PFSK-1 (cell line): ENCODE measurements around the gene MYO10.

ENCODE experiments used
- FOXP2 ChIP-seq: optimal IDR thresholded peaks from 2 replicates; pipeline ENCODE3; 2011; ENCODE audit warnings: borderline replicate concordance, control low read depth, inconsistent platforms; ENCODE audit not compliant: insufficient read depth; ENCODE audit errors: extremely low read length, extremely low read depth
- POLR2AphosphoS5 ChIP-seq: IDR thresholded peaks from 2 replicates; pipeline ENCODE4 v1.6.1; 2012; ENCODE audit warnings: low read depth, mild to moderate bottlenecking, control low read depth, low read length, moderate library complexity
- REST ChIP-seq, 2 experiments: IDR thresholded peaks; 2 replicates each; pipeline versions ENCODE4 v1.6.1 to v1.8.0; 2011 to 2012; ENCODE audit warnings: low read depth in 2 of 2, low read length in 2 of 2, control low read depth in 1 of 2, inconsistent platforms in 1 of 2, mild to moderate bottlenecking in 1 of 2, moderate library complexity in 1 of 2; ENCODE audit not compliant: insufficient read depth in 1 of 2
- SIN3A ChIP-seq: IDR thresholded peaks from 2 replicates; pipeline ENCODE4 v1.6.1; 2012; ENCODE audit warnings: mild to moderate bottlenecking, low read length, moderate library complexity, borderline replicate concordance; ENCODE audit not compliant: insufficient read depth
- TAF1 ChIP-seq: IDR thresholded peaks from 2 replicates; pipeline ENCODE4 v1.6.1; 2012; ENCODE audit warnings: low read length, control low read depth, borderline replicate concordance; ENCODE audit not compliant: insufficient read depth

- TF ChIP-seq REST (IDR thresholded peaks at IDR 0.05; ENCODE audit: insufficient read depth in 1 of 2, low read depth in 2 of 2, low read length in 2 of 2) (no peak), POLR2AphosphoS5 (no peak), FOXP2 (no peak), TAF1 (no peak), SIN3A (no peak)
These were observed 68.5 kb downstream of the MYO10 start for GRCh38 chr5:16867577-16867953.
